ENCODE data around the gene PM20D1. TPM values are rescaled to one million over a fixed set of nuclear protein-coding genes. Genes with fewer than 3 reads are reported as not detected.

Gene PM20D1
- total and polyA plus RNA-seq, 12 donors = 0.12 to 1.9 (median 0.66) TPM

GRCh38 chr1:205852969-205853368, 3.0 kb upstream of the PM20D1 start:
- no peak for DNase-seq
- no peaks in the 10 kb centered on the region for H3K36me3 ChIP-seq
- no peak for ATAC-seq
- no peak for TF ChIP-seq CTCF (IDR thresholded peaks at IDR 0.05)
- H3K4me3 ChIP-seq = no peak overlapping the region
- peaks cover 0 to 9% (median 0%) of the 10 kb centered on the region in 9 donors for H3K4me1 ChIP-seq
- no peak overlapping the region for H3K27ac ChIP-seq
- peaks cover 0 to 9% (median 0%) of the 10 kb centered on the region in 7 donors for H3K27me3 ChIP-seq
- peaks cover 0 to 20% (median 4%) of the 10 kb centered on the region in 11 donors for H3K9me3 ChIP-seq
- intact Hi-C loops (cut with DNase I) = no loop called here

- Histone ChIP-seq H3K9me3 (peaks cover 0 to 20% (median 4%) of the 10 kb centered on the region in 11 donors), H3K4me1 (peaks cover 0 to 9% (median 0%) of the 10 kb centered on the region in 9 donors), H3K27ac (no peak overlapping the region), H3K27me3 (peaks cover 0 to 9% (median 0%) of the 10 kb centered on the region in 7 donors), H3K4me3 (no peak overlapping the region), H3K36me3 (no peaks in the 10 kb centered on the region)
- intact Hi-C loops (cut with DNase I) = no loop called here
- 82 to 88% methylated on average over 4 of the region's 4 CpGs for WGBS, 2 donors
- ATAC-seq (no peak), DNase-seq (no peak)
- TF ChIP-seq CTCF (IDR thresholded peaks at IDR 0.05) = no peak
Observed at GRCh38 chr1:205851993-205852392, 2.1 kb upstream of the PM20D1 start.

- ATAC-seq = no peak
- Histone ChIP-seq H3K27ac (no peak overlapping the region), H3K9me3 (no peaks in the 10 kb centered on the region), H3K27me3 (no peaks in the 10 kb centered on the region), H3K36me3 (peaks cover 0 to 3% (median 0%) of the 10 kb centered on the region in 9 donors), H3K4me1 (peaks cover 0 to 31% (median 14%) of the 10 kb centered on the region in 9 donors), H3K4me3 (no peak overlapping the region)
- no peak for DNase-seq
- WGBS, 2 donors = 64 to 73% methylated on average over 3 of the region's 3 CpGs
- intact Hi-C loops (cut with DNase I) = no loop called here
- TF ChIP-seq CTCF (IDR thresholded peaks at IDR 0.05) = no peak
Observed at GRCh38 chr1:205843036-205843859, 6.7 kb downstream of the PM20D1 start.

- 47 to 55% methylated on average over 2 of the region's 2 CpGs for WGBS, 2 donors
Observed at GRCh38 chr1:205842229-205842628, 7.7 kb downstream of the PM20D1 start.

More at GRCh38 chr1:205842229-205842628, 7.7 kb downstream of the PM20D1 start:
- peak; percentile 42 to 88 (median 74) for ATAC-seq
- Histone ChIP-seq H3K4me1 (peaks cover 0 to 31% (median 14%) of the 10 kb centered on the region in 9 donors), H3K27ac (peak overlapping the region in 5 of 10 donors; percentile 10 to 42 (median 27)), H3K27me3 (no peaks in the 10 kb centered on the region), H3K36me3 (peaks cover 0 to 3% (median 0%) of the 10 kb centered on the region in 9 donors), H3K4me3 (no peak overlapping the region), H3K9me3 (no peaks in the 10 kb centered on the region)
- no peak for DNase-seq
- TF ChIP-seq CTCF (IDR thresholded peaks at IDR 0.05) = no peak
- intact Hi-C loops (cut with DNase I) = no loop called here
